ENCODE results near the gene CERCAM.
"Not testable (repeated sequence)": the region's sequence is repeated elsewhere in the genome, so short reads cannot be mapped to it uniquely, and the experiment has no call there.

CERCAM gene

GRCh38 chr9:128419061-128419925 is 1.4 kb upstream of the CERCAM start:
- Histone ChIP-seq H3K56ac (ENCODE audit: low read length) (peak overlapping the region; percentile 62), H3K36me3 (ENCODE audit: control insufficient read depth, insufficient read depth, low read length) (no peaks in the 10 kb centered on the region), H3K23ac (ENCODE audit: low read length) (no peak overlapping the region), H3K9ac (ENCODE audit: low read length) (peak overlapping the region; percentile 32), H3K4me1 (ENCODE audit: control insufficient read depth, low read depth, low read length) (peaks cover 5% of the 10 kb centered on the region), H3K27me3 (ENCODE audit: insufficient read depth, low read length, poor library complexity) (peaks cover 6% of the 10 kb centered on the region), H2AK5ac (ENCODE audit: low read length) (no peak overlapping the region), H3K18ac (ENCODE audit: low read length) (no peak overlapping the region), H3K79me2 (ENCODE audit: control insufficient read depth, insufficient read depth, low read length) (no peaks in the 10 kb centered on the region), H2BK15ac (replicated peaks; ENCODE audit: low read depth) (no peak overlapping the region), H2BK120ac (ENCODE audit: low read depth, low read length) (no peak overlapping the region), H4K8ac (ENCODE audit: low read depth, low read length) (no peak overlapping the region), H2BK5ac (ENCODE audit: low read length) (no peak overlapping the region), H3K4ac (ENCODE audit: low read depth, low read length) (no peak overlapping the region), H3K27ac (ENCODE audit: low read depth, low read length) (no peak overlapping the region), H3K4me3 (ENCODE audit: low read length) (no peak overlapping the region), H3K79me1 (ENCODE audit: low read length) (no peaks in the 10 kb centered on the region), H3K4me2 (ENCODE audit: low read length) (no peak overlapping the region), H4K5ac (ENCODE audit: low read length) (peak overlapping the region; percentile 23)
- no CpG with 5 or more reads among the region's 28 CpGs for WGBS (ENCODE audit: extremely low coverage, insufficient coverage, low lambda C conversion rate)
- DNase-seq: no peak

- peaks cover 6% of the 10 kb centered on the region for H3K27me3 ChIP-seq (ENCODE audit: insufficient read depth, low read length, poor library complexity)
- WGBS (ENCODE audit: extremely low coverage, insufficient coverage, low lambda C conversion rate): no CpG with 5 or more reads among the region's 59 CpGs
Observed at GRCh38 chr9:128420060-128420650, 502 bp upstream of the CERCAM start.

GRCh38 chr9:128421482-128421996 is 882 bp downstream of the CERCAM start:
- Histone ChIP-seq H2BK15ac (replicated peaks; ENCODE audit: low read depth) (no peak overlapping the region), H2BK120ac (ENCODE audit: low read depth, low read length) (no peak overlapping the region), H3K27me3 (ENCODE audit: insufficient read depth, low read length, poor library complexity) (peaks cover 6% of the 10 kb centered on the region), H4K5ac (ENCODE audit: low read length) (no peak overlapping the region), H3K4me1 (ENCODE audit: control insufficient read depth, low read depth, low read length) (peaks cover 2% of the 10 kb centered on the region), H3K4me3 (ENCODE audit: low read length) (no peak overlapping the region), H3K79me2 (ENCODE audit: control insufficient read depth, insufficient read depth, low read length) (no peaks in the 10 kb centered on the region), H3K9ac (ENCODE audit: low read length) (peak overlapping the region; percentile 89), H2BK5ac (ENCODE audit: low read length) (no peak overlapping the region), H3K4me2 (ENCODE audit: low read length) (peak overlapping the region; percentile 91), H3K23ac (ENCODE audit: low read length) (peak overlapping the region; percentile 24), H3K36me3 (ENCODE audit: control insufficient read depth, insufficient read depth, low read length) (no peaks in the 10 kb centered on the region), H3K27ac (ENCODE audit: low read depth, low read length) (no peak overlapping the region), H4K8ac (ENCODE audit: low read depth, low read length) (no peak overlapping the region), H3K18ac (ENCODE audit: low read length) (no peak overlapping the region), H3K4ac (ENCODE audit: low read depth, low read length) (no peak overlapping the region), H2AK5ac (ENCODE audit: low read length) (no peak overlapping the region), H3K56ac (ENCODE audit: low read length) (peak overlapping the region; percentile 96), H3K79me1 (ENCODE audit: low read length) (no peaks in the 10 kb centered on the region)
- WGBS (ENCODE audit: extremely low coverage, insufficient coverage, low lambda C conversion rate): no CpG with 5 or more reads among the region's 11 CpGs
- DNase-seq: no peak

More at GRCh38 chr9:128420060-128420650, 502 bp upstream of the CERCAM start:
- Histone ChIP-seq H3K9ac (ENCODE audit: low read length) (peak overlapping the region; percentile 73), H3K4me3 (ENCODE audit: low read length) (peak overlapping the region; percentile 61), H3K4me2 (ENCODE audit: low read length) (peak overlapping the region; percentile 68), H4K8ac (ENCODE audit: low read depth, low read length) (no peak overlapping the region), H3K4me1 (ENCODE audit: control insufficient read depth, low read depth, low read length) (peaks cover 5% of the 10 kb centered on the region), H3K79me1 (ENCODE audit: low read length) (no peaks in the 10 kb centered on the region), H3K36me3 (ENCODE audit: control insufficient read depth, insufficient read depth, low read length) (no peaks in the 10 kb centered on the region), H3K4ac (ENCODE audit: low read depth, low read length) (peak overlapping the region; percentile 61), H2BK5ac (ENCODE audit: low read length) (no peak overlapping the region), H3K56ac (ENCODE audit: low read length) (peak overlapping the region; percentile 96), H3K27ac (ENCODE audit: low read depth, low read length) (no peak overlapping the region), H3K79me2 (ENCODE audit: control insufficient read depth, insufficient read depth, low read length) (no peaks in the 10 kb centered on the region), H4K5ac (ENCODE audit: low read length) (no peak overlapping the region), H3K23ac (ENCODE audit: low read length) (no peak overlapping the region), H2BK120ac (ENCODE audit: low read depth, low read length) (no peak overlapping the region), H2BK15ac (replicated peaks; ENCODE audit: low read depth) (no peak overlapping the region), H3K18ac (ENCODE audit: low read length) (peak overlapping the region; percentile 96), H2AK5ac (ENCODE audit: low read length) (no peak overlapping the region)
- peak; percentile 56 for DNase-seq

- not testable (repeated sequence) for H3K36me3 ChIP-seq (ENCODE audit: control insufficient read depth, insufficient read depth, low read length); H3K9ac ChIP-seq (ENCODE audit: low read length); H3K27ac ChIP-seq (ENCODE audit: low read depth, low read length); H2AK5ac ChIP-seq (ENCODE audit: low read length); H3K18ac ChIP-seq (ENCODE audit: low read length); H2BK120ac ChIP-seq (ENCODE audit: low read depth, low read length); DNase-seq; H3K27me3 ChIP-seq (ENCODE audit: insufficient read depth, low read length, poor library complexity); H3K79me1 ChIP-seq (ENCODE audit: low read length); H3K23ac ChIP-seq (ENCODE audit: low read length); H2BK15ac ChIP-seq (replicated peaks; ENCODE audit: low read depth); H4K5ac ChIP-seq (ENCODE audit: low read length); H4K8ac ChIP-seq (ENCODE audit: low read depth, low read length); H3K4me1 ChIP-seq (ENCODE audit: control insufficient read depth, low read depth, low read length); H3K4me2 ChIP-seq (ENCODE audit: low read length); H3K4me3 ChIP-seq (ENCODE audit: low read length); H3K79me2 ChIP-seq (ENCODE audit: control insufficient read depth, insufficient read depth, low read length); H2BK5ac ChIP-seq (ENCODE audit: low read length); H3K4ac ChIP-seq (ENCODE audit: low read depth, low read length); H3K56ac ChIP-seq (ENCODE audit: low read length)
- WGBS (ENCODE audit: extremely low coverage, insufficient coverage, low lambda C conversion rate): no CpG with 5 or more reads among the region's 13 CpGs
Observed at GRCh38 chr9:128422022-128422782, 1.5 kb downstream of the CERCAM start.

- H3K4me2 ChIP-seq (ENCODE audit: low read length): no peak overlapping the region
- H3K4me3 ChIP-seq (ENCODE audit: low read length): no peak overlapping the region
- H3K23ac ChIP-seq (ENCODE audit: low read length): no peak overlapping the region
- H2BK5ac ChIP-seq (ENCODE audit: low read length): no peak overlapping the region
- H4K8ac ChIP-seq (ENCODE audit: low read depth, low read length): no peak overlapping the region
- no peak overlapping the region for H3K18ac ChIP-seq (ENCODE audit: low read length)
- H3K79me2 ChIP-seq (ENCODE audit: control insufficient read depth, insufficient read depth, low read length): no peaks in the 10 kb centered on the region
- no peaks in the 10 kb centered on the region for H3K79me1 ChIP-seq (ENCODE audit: low read length)
- H3K36me3 ChIP-seq (ENCODE audit: control insufficient read depth, insufficient read depth, low read length): no peaks in the 10 kb centered on the region
- H3K27ac ChIP-seq (ENCODE audit: low read depth, low read length): no peak overlapping the region
- no peak for DNase-seq
- H4K5ac ChIP-seq (ENCODE audit: low read length): no peak overlapping the region
- no peak overlapping the region for H3K56ac ChIP-seq (ENCODE audit: low read length)
- H3K9ac ChIP-seq (ENCODE audit: low read length): no peak overlapping the region
- peaks cover 6% of the 10 kb centered on the region for H3K27me3 ChIP-seq (ENCODE audit: insufficient read depth, low read length, poor library complexity)
- no CpG with 5 or more reads among the region's 5 CpGs for WGBS (ENCODE audit: extremely low coverage, insufficient coverage, low lambda C conversion rate)
- H2AK5ac ChIP-seq (ENCODE audit: low read length): no peak overlapping the region
- H3K4me1 ChIP-seq (ENCODE audit: control insufficient read depth, low read depth, low read length): peaks cover 2% of the 10 kb centered on the region
- no peak overlapping the region for H2BK120ac ChIP-seq (ENCODE audit: low read depth, low read length)
- H3K4ac ChIP-seq (ENCODE audit: low read depth, low read length): no peak overlapping the region
- H2BK15ac ChIP-seq (replicated peaks; ENCODE audit: low read depth): no peak overlapping the region
Observed at GRCh38 chr9:128422783-128423150, 2.1 kb downstream of the CERCAM start.
